GM21423 (cell line): ENCODE results near the gene CCSER1.
"Not testable (repeated sequence)": the region's sequence is repeated elsewhere in the genome, so short reads cannot be mapped to it uniquely, and the experiment has no call there.

Experiments used
- ATAC-seq: cut with Tn5 transposase; IDR thresholded peaks from one replicate; pipeline ENCODE4 v1.9.1; 2021; ENCODE audit warnings: mild to moderate bottlenecking, moderate library complexity; ENCODE audit not compliant: unreplicated experiment

CCSER1 gene

DNA sequence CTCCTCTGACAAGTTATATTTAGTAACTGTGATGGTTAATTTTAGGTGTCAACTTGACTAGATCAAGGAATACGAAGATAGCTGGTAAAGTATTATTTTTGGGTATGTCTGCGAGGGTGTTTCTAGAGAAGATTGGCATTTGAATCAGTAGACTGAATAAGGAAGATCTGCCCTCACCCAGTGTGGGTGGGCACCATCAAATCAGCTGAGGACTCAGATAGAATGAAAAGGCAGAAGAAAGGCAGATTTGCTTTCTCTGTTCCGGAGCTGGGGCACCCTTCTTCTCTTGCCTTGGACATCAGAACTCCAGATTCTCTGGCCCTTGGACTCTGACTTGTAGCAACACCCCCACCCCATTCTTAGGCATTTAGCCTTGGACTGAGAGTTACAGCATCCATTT lies 981.6 kb downstream of the CCSER1 start:
- ATAC-seq, result no peak

- ATAC-seq, result no peak
These were observed 984.4 kb downstream of the CCSER1 start for GRCh38 chr4:91111556-91111955.

GRCh38 chr4:91113130-91113706 lies 986.0 kb downstream of the CCSER1 start:
- ATAC-seq, result no peak

GRCh38 chr4:91114386-91114785 lies 987.2 kb downstream of the CCSER1 start:
- ATAC-seq, result no peak

DNA sequence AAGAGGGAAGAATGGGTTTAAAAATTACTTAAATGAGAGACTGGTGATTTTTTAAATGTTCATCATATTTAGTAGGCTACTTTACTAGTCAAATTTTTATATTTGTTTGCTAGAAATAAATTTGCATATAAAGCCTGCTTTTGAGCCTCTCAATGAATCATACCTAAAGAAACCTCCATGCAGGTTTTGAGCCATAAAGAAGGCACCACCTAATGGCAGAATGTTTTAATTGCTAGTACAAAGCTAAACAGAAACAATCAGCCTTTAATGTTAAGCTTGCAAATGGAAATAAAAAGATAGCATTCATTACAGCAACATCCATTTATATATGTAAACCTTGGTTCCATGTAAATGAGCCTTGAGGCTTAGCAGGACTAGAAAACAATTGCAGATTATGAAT lies 989.7 kb downstream of the CCSER1 start:
- ATAC-seq, result no peak

GRCh38 chr4:91118597-91118996 lies 991.4 kb downstream of the CCSER1 start:
- ATAC-seq, result peak; percentile 75

- ATAC-seq, result no peak
These were observed 996.5 kb downstream of the CCSER1 start for GRCh38 chr4:91123742-91124141.

- ATAC-seq, result no peak
These were observed 1000.0 kb downstream of the CCSER1 start for GRCh38 chr4:91127192-91127591.

DNA sequence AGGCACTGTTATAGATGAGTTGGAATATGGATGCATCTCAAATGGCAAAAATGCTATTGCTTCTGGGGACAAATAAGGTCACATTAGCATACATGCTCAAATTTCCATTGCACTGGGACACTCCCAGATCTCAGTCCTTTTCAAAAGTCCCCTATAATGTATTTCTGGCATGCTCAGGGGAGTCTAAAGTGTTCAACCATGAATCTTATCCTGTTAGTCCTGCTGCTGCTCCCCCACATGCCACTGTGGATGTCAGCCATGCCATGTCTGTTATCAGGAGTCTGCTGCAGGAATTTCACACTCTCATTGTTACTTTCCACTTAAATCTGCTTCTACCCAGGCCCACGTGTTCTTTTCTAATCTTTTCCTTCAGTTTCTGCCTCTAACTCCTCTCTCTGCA lies 1000.6 kb downstream of the CCSER1 start:
- ATAC-seq, result no peak

DNA sequence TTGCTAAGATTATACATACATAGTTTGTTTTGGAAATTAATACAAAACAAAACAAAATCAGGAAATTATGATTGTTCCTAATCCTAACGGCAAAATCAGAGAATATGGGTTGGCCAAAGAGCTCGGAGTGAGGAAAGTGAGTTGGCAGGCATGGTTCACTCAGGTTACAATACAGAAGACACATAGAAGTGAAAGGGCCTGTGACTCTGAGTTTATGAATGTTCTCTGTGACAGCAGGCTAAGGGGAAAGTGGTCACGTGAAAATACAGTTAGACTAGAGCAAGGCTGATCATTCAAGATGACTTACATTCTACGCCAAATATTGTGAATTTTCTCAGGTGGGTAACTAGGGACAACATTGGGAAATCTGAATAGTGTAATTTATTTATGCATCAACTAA lies 1001.3 kb downstream of the CCSER1 start:
- no peak for ATAC-seq

- no peak for ATAC-seq
These were observed 1019.9 kb downstream of the CCSER1 start for GRCh38 chr4:91147067-91147466.

DNA sequence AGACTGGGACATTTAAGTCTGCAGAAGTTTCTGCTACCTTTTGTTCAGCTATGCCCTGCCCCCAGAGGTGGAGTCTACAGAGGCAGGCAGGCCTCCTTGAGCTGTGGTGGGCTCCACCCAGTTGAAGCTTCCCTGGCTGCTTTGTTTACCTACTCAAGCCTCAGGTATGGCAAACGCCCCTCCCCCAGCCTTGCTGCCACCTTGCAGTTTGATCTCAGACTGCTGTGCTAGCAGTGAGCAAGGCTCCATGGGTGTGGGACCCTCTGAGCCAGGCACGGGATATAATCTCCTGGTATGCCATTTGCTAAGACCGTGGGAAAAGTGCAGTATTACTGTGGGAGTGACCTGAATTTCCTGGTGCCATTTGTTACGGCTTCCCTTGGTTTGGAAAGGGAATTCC lies 1026.8 kb downstream of the CCSER1 start:
- ATAC-seq, result not testable (repeated sequence)

DNA sequence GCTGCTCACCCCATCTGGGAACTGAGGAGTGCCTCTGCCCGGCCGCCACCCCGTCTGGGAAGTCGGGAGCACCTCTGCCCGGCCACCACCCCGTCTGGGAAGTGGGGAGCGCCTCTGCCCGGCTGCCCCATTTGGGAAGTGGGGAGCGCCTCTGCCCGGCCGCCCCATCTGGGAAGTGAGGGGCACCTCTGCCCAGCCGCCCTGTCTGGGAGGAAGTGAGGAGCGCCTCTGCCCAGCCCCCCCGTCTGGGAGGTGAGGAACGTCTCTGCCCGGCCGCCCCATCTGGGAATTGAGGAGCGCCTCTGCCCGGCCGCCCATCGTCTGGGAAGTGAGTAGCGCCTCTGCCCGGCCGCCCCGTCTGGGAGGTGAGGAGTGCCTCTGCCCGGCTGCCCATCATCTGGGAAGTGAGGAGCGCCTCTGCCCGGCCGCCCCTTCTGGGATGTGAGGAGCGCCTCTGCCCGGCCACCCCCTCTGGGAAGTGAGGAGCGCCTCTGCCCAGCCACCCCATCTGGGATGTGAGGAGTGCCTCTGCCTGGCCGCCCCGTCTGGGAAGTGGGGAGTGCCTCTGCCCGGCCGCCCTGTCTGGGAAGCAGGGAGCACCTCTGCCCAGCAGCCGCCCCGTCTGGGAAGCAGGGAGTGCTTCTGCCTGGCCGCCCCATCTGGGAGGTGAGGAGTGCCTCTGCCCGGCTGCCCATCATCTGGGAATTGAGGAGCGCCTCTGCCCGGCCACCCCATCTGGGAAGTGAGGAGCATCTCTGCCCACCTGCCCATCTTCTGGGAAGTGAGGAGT lies 1040.9 kb downstream of the CCSER1 start:
- not testable (repeated sequence) for ATAC-seq

GRCh38 chr4:91170768-91171167 lies 1043.6 kb downstream of the CCSER1 start:
- ATAC-seq, result no peak

DNA sequence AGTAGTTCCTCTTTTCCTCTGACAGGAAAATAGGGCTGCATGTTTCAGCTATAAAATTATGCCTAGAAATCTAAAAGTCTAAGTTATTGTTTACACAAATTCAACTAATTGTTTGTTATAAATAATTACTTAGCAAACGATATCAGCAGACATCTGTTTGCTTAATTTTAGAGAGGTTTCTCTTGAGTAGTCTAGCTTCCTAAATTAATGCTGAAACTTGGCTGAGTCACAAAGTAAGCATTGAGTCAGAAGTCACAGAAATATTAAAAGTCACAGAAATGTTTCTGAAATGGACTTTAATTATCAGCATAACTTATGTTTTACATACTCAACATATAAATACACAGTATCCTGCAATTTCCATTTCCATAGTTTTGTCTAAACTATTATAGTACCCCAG lies 1044.0 kb downstream of the CCSER1 start:
- ATAC-seq, result no peak

GRCh38 chr4:91185061-91185460 lies 1057.9 kb downstream of the CCSER1 start:
- not testable (repeated sequence) for ATAC-seq

DNA sequence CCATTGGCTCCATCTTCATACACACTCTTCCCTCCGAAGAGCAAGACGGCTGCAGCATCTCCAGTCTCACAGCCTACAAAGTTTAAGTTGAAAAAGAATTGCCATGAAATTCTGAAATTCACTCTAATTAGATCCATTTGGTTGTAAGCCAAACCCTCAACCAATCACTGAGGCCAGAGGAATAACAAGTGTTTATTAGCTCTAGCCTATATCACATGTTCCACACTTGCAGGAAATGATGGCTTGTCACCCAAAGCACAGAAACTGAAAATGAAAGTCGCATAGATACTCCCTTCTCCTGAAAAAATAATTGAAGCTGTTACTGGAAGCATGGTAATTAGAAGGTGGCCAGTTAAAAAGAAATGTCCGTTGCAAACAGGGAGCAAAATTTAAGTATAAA lies 1071.8 kb downstream of the CCSER1 start:
- ATAC-seq, result peak; percentile 58

- no peak for ATAC-seq
These were observed 1080.3 kb downstream of the CCSER1 start for GRCh38 chr4:91207535-91207934.

- ATAC-seq, result no peak
These were observed 1085.0 kb downstream of the CCSER1 start for GRCh38 chr4:91212211-91212610.

GRCh38 chr4:91217831-91218403 lies 1090.7 kb downstream of the CCSER1 start:
- not testable (repeated sequence) for ATAC-seq

DNA sequence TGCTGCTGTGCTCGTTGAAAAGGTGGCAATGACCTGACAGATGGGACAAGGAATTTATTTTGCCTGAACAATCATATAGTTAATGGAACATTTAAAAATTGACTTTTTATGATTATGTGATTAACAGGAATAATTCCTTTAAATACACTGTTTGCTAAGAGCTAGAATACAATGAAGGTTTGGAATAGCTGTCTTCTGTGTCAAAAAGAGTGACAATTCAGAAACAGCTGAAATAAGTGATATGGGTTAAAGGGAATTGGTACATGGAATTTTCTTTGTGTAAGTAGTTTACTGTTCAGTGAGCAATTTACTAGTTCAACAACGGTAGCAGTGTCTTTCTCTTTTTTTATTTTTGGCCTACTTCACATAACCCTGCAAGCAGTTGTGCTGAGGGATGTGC lies 1093.1 kb downstream of the CCSER1 start:
- ATAC-seq, result no peak

DNA sequence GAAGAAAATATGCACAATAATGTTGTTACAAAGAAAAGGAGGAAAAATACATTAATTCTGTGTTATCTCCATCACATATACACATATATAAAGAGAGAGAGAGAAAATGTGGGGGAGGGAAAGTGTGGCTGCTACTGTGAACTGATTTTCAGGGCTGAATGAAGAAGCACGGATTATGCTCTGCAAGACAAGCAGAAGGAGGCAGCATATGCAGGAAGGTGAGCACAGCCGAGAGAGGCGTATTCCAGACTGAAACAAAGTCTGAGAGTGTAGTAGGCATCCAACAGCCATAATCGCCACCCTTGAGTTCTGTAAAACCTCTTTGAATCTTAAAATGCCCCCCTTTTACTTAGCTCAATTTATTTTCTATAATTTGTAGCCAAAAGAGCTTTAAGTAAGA lies 1094.8 kb downstream of the CCSER1 start:
- no peak for ATAC-seq
